ENCODE measurements around the gene U2AF1L4. TPM values are rescaled to one million over a fixed set of nuclear protein-coding genes. Genes with fewer than 3 reads are reported as not detected.
"Not testable (repeated sequence)": the region's sequence is repeated elsewhere in the genome, so short reads cannot be mapped to it uniquely, and the experiment has no call there.

The U2AF1L4 gene
- total RNA-seq, 2 donors from 2014 or later: 14.6 to 45.0 TPM

GRCh38 chr19:35774274-35775045, 29.2 kb upstream of the U2AF1L4 start:
- intact Hi-C loops (cut with DNase I): no loop called here
- no peaks in the 10 kb centered on the region for H3K27me3 ChIP-seq (replicated peaks; ENCODE audit: insufficient read depth)
- peak overlapping the region; percentile 68 to 84 for H3K4me3 ChIP-seq
- no peaks in the 10 kb centered on the region for H3K36me3 ChIP-seq
- no peaks in the 10 kb centered on the region for H3K9me3 ChIP-seq
- TF ChIP-seq POLR2A (IDR thresholded peaks at IDR 0.05) (no peak), POLR2AphosphoS5 (IDR thresholded peaks at IDR 0.05) (no peak), CTCF (IDR thresholded peaks at IDR 0.05) (no peak)
- WGBS: 49% methylated on average over 16 of the region's 16 CpGs
- no peak for DNase-seq (ENCODE audit: low spot score)
- H3K4me1 ChIP-seq (replicated peaks): no peaks in the 10 kb centered on the region
- H3K27ac ChIP-seq: no peak overlapping the region

GRCh38 chr19:35773020-35773806, 28.0 kb upstream of the U2AF1L4 start:
- H3K9me3 ChIP-seq: no peaks in the 10 kb centered on the region
- no peaks in the 10 kb centered on the region for H3K36me3 ChIP-seq
- no peak overlapping the region for H3K4me3 ChIP-seq
- intact Hi-C loops (cut with DNase I): no loop called here
- WGBS: 66% methylated on average over 9 of the region's 9 CpGs
- DNase-seq (ENCODE audit: low spot score): no peak
- no peaks in the 10 kb centered on the region for H3K27me3 ChIP-seq (replicated peaks; ENCODE audit: insufficient read depth)
- H3K4me1 ChIP-seq (replicated peaks): no peaks in the 10 kb centered on the region
- H3K27ac ChIP-seq: no peak overlapping the region
- TF ChIP-seq POLR2AphosphoS5 (IDR thresholded peaks at IDR 0.05) (no peak), POLR2A (IDR thresholded peaks at IDR 0.05) (no peak), CTCF (IDR thresholded peaks at IDR 0.05) (no peak)

GRCh38 chr19:35772362-35772761, 27.1 kb upstream of the U2AF1L4 start:
- 97% methylated on average over 5 of the region's 5 CpGs for WGBS
- DNase-seq (ENCODE audit: low spot score); H3K4me3 ChIP-seq; H3K36me3 ChIP-seq; H3K4me1 ChIP-seq (replicated peaks); H3K9me3 ChIP-seq; H3K27ac ChIP-seq; intact Hi-C loops (cut with DNase I); H3K27me3 ChIP-seq (replicated peaks; ENCODE audit: insufficient read depth): not testable (repeated sequence)

GRCh38 chr19:35768082-35768421, 22.8 kb upstream of the U2AF1L4 start:
- TF ChIP-seq CTCF (IDR thresholded peaks at IDR 0.05) (no peak), POLR2AphosphoS5 (IDR thresholded peaks at IDR 0.05) (no peak), POLR2A (IDR thresholded peaks at IDR 0.05) (no peak)
- Histone ChIP-seq H3K27me3 (replicated peaks; ENCODE audit: insufficient read depth) (no peaks in the 10 kb centered on the region), H3K4me1 (replicated peaks) (no peaks in the 10 kb centered on the region), H3K4me3 (no peak overlapping the region), H3K9me3 (no peaks in the 10 kb centered on the region), H3K36me3 (no peaks in the 10 kb centered on the region), H3K27ac (no peak overlapping the region)
- 56% methylated on average over 15 of the region's 15 CpGs for WGBS
- intact Hi-C loops (cut with DNase I): no loop called here
- DNase-seq (ENCODE audit: low spot score): no peak

GRCh38 chr19:35767288-35768081, 22.3 kb upstream of the U2AF1L4 start:
- no peaks in the 10 kb centered on the region for H3K27me3 ChIP-seq (replicated peaks; ENCODE audit: insufficient read depth)
- no peak overlapping the region for H3K4me3 ChIP-seq
- H3K9me3 ChIP-seq: no peaks in the 10 kb centered on the region
- WGBS: 63% methylated on average over 34 of the region's 34 CpGs
- H3K27ac ChIP-seq: no peak overlapping the region
- TF ChIP-seq POLR2AphosphoS5 (IDR thresholded peaks at IDR 0.05) (no peak), POLR2A (IDR thresholded peaks at IDR 0.05) (no peak), CTCF (IDR thresholded peaks at IDR 0.05) (no peak)
- H3K4me1 ChIP-seq (replicated peaks): no peaks in the 10 kb centered on the region
- H3K36me3 ChIP-seq: no peaks in the 10 kb centered on the region
- intact Hi-C loops (cut with DNase I): no loop called here
- DNase-seq (ENCODE audit: low spot score): no peak
